H1 (cell line): ENCODE measurements around the gene SECISBP2L. TPM values are rescaled to one million over a fixed set of nuclear protein-coding genes. Genes with fewer than 3 reads are reported as not detected.

Experiments used
- CTCF ChIA-PET: fragments of 300-600 bp; sonication (Branson Sonifier 250); formaldehyde crosslinking; loops from one replicate; lab custom pipeline; 2021; ENCODE audit not compliant: partially characterized antibody; lab: Charles Lee
- POLR2A ChIA-PET: fragments of 300-600 bp; sonication (Branson Sonifier 250); formaldehyde crosslinking; loops from one replicate; lab custom pipeline; 2021; ENCODE audit warnings: inconsistent platforms; ENCODE audit not compliant: partially characterized antibody; lab: Charles Lee
- DNase-seq, 2 experiments: peaks; one replicate each; pipeline versions ENCODE4 v3.0.0 to v3.0.0-alpha.2; 2010 to 2022; ENCODE audit warnings: low spot score in 2 of 2, low read depth in 1 of 2, mixed read lengths in 1 of 2
- FAIRE-seq: peaks from 2 replicates; lab custom pipeline; 2011; peaks lifted over from hg19 to GRCh38; lab: Jason Lieb, UNC
- H2AFZ ChIP-seq: 2 replicates; pipeline ENCODE4 v1.8.1; 2012; ENCODE audit warnings: low read length, inconsistent platforms
- H2AK5ac ChIP-seq: 2 replicates; pipeline ENCODE4 v1.6.1; 2013; ENCODE audit warnings: low read depth, low read length
- H2BK120ac ChIP-seq: replicated peaks from 2 replicates; pipeline ENCODE3; 2013; ENCODE audit warnings: low read depth, low read length, inconsistent platforms
- H2BK12ac ChIP-seq: 2 replicates; pipeline ENCODE4 v1.6.1; 2013; ENCODE audit warnings: low read depth, low read length
- H2BK15ac ChIP-seq: 2 replicates; pipeline ENCODE4 v1.6.1; 2013; ENCODE audit warnings: low read length
- H2BK20ac ChIP-seq: 2 replicates; pipeline ENCODE4 v1.6.1; 2013; ENCODE audit warnings: low read length
- H2BK5ac ChIP-seq: 2 replicates; pipeline ENCODE4 v1.6.1; 2013; ENCODE audit warnings: low read depth, low read length
- H3K14ac ChIP-seq: 2 replicates; pipeline ENCODE4 v1.6.1; 2013; ENCODE audit warnings: inconsistent platforms; ENCODE audit not compliant: insufficient read length
- H3K18ac ChIP-seq: 2 replicates; pipeline ENCODE4 v1.6.1; 2013; ENCODE audit warnings: low read length; ENCODE audit errors: extremely low read depth
- H3K23ac ChIP-seq: 2 replicates; pipeline ENCODE4 v1.6.1; 2013; ENCODE audit warnings: inconsistent platforms; ENCODE audit not compliant: insufficient read length
- H3K23me2 ChIP-seq: 2 replicates; pipeline ENCODE4 v1.6.1; 2013; ENCODE audit warnings: low read depth, low read length
- H3K27ac ChIP-seq: 2 replicates; pipeline ENCODE4 v1.6.1; 2011; ENCODE audit warnings: low read depth, low read length, inconsistent platforms
- H3K27me3 ChIP-seq, 4 experiments: replicated peaks in 1 of 4; 1 replicate in 1 of 4; 2 replicates in 3 of 4; pipeline versions ENCODE4 v1.6.1 to v1.8.1; 2011 to 2013; ENCODE audit warnings: low read length in 3 of 4, mild to moderate bottlenecking in 3 of 4, inconsistent platforms in 2 of 4, mixed read lengths in 2 of 4, moderate library complexity in 1 of 4; ENCODE audit not compliant: control insufficient read depth in 3 of 4, insufficient read depth in 3 of 4; ENCODE audit errors: extremely low read depth in 1 of 4
- H3K36me3 ChIP-seq, 4 experiments: 2 replicates each; pipeline versions ENCODE4 v1.6.1 to v1.8.1; 2011 to 2013; ENCODE audit warnings: mild to moderate bottlenecking in 4 of 4, low read length in 3 of 4, moderate library complexity in 2 of 4, control low read depth in 1 of 4, inconsistent platforms in 1 of 4; ENCODE audit not compliant: insufficient read depth in 4 of 4, control insufficient read depth in 2 of 4
- H3K4ac ChIP-seq: replicated peaks from 2 replicates; pipeline ENCODE3; 2013; ENCODE audit warnings: low read length, low read depth, mixed read lengths, inconsistent platforms; ENCODE audit not compliant: insufficient read length
- H3K4me1 ChIP-seq, 4 experiments: replicated peaks in 1 of 4; 1 replicate in 1 of 4; 2 replicates in 3 of 4; pipeline versions ENCODE4 v1.6.1 to v1.8.1; 2011 to 2013; ENCODE audit warnings: low read length in 3 of 4, inconsistent platforms in 2 of 4, mixed read lengths in 1 of 4; ENCODE audit not compliant: insufficient read depth in 4 of 4, control insufficient read depth in 3 of 4
- H3K4me2 ChIP-seq, 2 experiments: 2 replicates each; pipeline versions ENCODE4 v1.6.1 to v1.8.1; 2011 to 2013; ENCODE audit warnings: low read depth in 2 of 2, low read length in 2 of 2, control low read depth in 1 of 2, inconsistent platforms in 1 of 2, mild to moderate bottlenecking in 1 of 2; ENCODE audit not compliant: insufficient read depth in 1 of 2
- H3K4me3 ChIP-seq, 4 experiments: fragments of 200-600, 300-600 bp in 1 of 4; sonication (generic), shearing (Covaris generic), sonication (Bioruptor Twin) in 1 of 4; 2 replicates each; pipeline versions ENCODE4 v1.5.1 to v1.8.1; 2011 to 2016; ENCODE audit warnings: low read length in 4 of 4, low read depth in 3 of 4, control low read depth in 2 of 4, inconsistent platforms in 2 of 4, mild to moderate bottlenecking in 2 of 4, mixed read lengths in 1 of 4, moderate library complexity in 1 of 4; ENCODE audit not compliant: insufficient read depth in 2 of 4; ENCODE audit errors: extremely low read depth in 1 of 4
- H3K56ac ChIP-seq: replicated peaks from 2 replicates; pipeline ENCODE3; 2013; ENCODE audit warnings: low read depth, mild to moderate bottlenecking, mixed read lengths, low read length, inconsistent platforms; ENCODE audit not compliant: insufficient read length
- H3K79me1 ChIP-seq: 2 replicates; pipeline ENCODE4 v1.6.1; 2013; ENCODE audit warnings: low read depth, low read length, control low read depth
- H3K79me2 ChIP-seq, 2 experiments: 2 replicates each; pipeline versions ENCODE4 v1.6.1 to v1.8.1; 2012 to 2013; ENCODE audit warnings: low read length in 2 of 2, mild to moderate bottlenecking in 2 of 2, inconsistent platforms in 1 of 2; ENCODE audit not compliant: insufficient read depth in 2 of 2, control insufficient read depth in 1 of 2
- H3K9ac ChIP-seq, 4 experiments: replicated peaks in 1 of 4; 1 replicate in 1 of 4; 2 replicates in 3 of 4; pipeline versions ENCODE4 v1.6.1 to v1.8.1; 2011 to 2013; ENCODE audit warnings: low read depth in 3 of 4, low read length in 3 of 4, control low read depth in 2 of 4, mild to moderate bottlenecking in 2 of 4, moderate library complexity in 2 of 4, inconsistent platforms in 1 of 4; ENCODE audit errors: extremely low read depth in 1 of 4
- H3K9me3 ChIP-seq, 2 experiments: 2 replicates each; pipeline versions ENCODE4 v1.6.1 to v1.8.1; 2012 to 2013; ENCODE audit warnings: mild to moderate bottlenecking in 2 of 2, moderate library complexity in 2 of 2, control low read depth in 1 of 2, inconsistent platforms in 1 of 2, low read depth in 1 of 2, low read length in 1 of 2, mixed read lengths in 1 of 2; ENCODE audit not compliant: insufficient read depth in 2 of 2
- H4K20me1 ChIP-seq, 2 experiments: replicated peaks in 1 of 2; 2 replicates each; pipeline versions ENCODE3 to v1.8.1; 2011 to 2013; ENCODE audit warnings: inconsistent platforms in 2 of 2, low read length in 2 of 2, mild to moderate bottlenecking in 1 of 2; ENCODE audit not compliant: insufficient read depth in 2 of 2, control insufficient read depth in 1 of 2
- H4K5ac ChIP-seq: 2 replicates; pipeline ENCODE4 v1.6.1; 2013; ENCODE audit warnings: low read length, low read depth, mixed read lengths, inconsistent platforms; ENCODE audit not compliant: insufficient read length
- H4K8ac ChIP-seq: 2 replicates; pipeline ENCODE4 v1.8.0; 2013; ENCODE audit warnings: mild to moderate bottlenecking, moderate library complexity, low read length, inconsistent platforms; ENCODE audit not compliant: insufficient read depth; ENCODE audit errors: extremely low read depth
- H4K91ac ChIP-seq: replicated peaks from 2 replicates; pipeline ENCODE3; 2013; ENCODE audit warnings: low read length, mixed read lengths, inconsistent platforms; ENCODE audit not compliant: insufficient read length
- GTF2F1 ChIP-seq: IDR thresholded peaks from 2 replicates; pipeline ENCODE4 v1.6.1; 2012; ENCODE audit warnings: low read depth, low read length, improper control_type of control experiment, borderline replicate concordance
- SRF ChIP-seq: IDR thresholded peaks from 2 replicates; pipeline ENCODE4 v1.6.1; 2011; ENCODE audit warnings: mild to moderate bottlenecking, low read depth, low read length, moderate library complexity
- TEAD4 ChIP-seq: IDR thresholded peaks from 2 replicates; pipeline ENCODE4 v1.6.1; 2012; ENCODE audit warnings: low read depth, low read length, inconsistent platforms, mixed read lengths
- WGBS, 2 experiments: shearing (Covaris generic) in 1 of 2; methylation state at CpG; one replicate each; pipeline versions ENCODE4 v1.1.6 to v1.1.7; 2013 to 2015; ENCODE audit warnings: low lambda C conversion rate in 2 of 2, mixed read lengths in 2 of 2, inconsistent platforms in 1 of 2, low coverage in 1 of 2, missing lambda C conversion rate in 1 of 2; ENCODE audit not compliant: insufficient replicate concordance in 2 of 2, insufficient coverage in 1 of 2, insufficient read length in 1 of 2; ENCODE audit errors: extremely low coverage in 1 of 2, missing lambda C conversion rate in 1 of 2; 5-methylcytosine and 5-hydroxymethylcytosine counted together
- long read RNA-seq, 2 experiments: library from RNA in 1 of 2; library from capped mRNA in 1 of 2; stranded (forward); transcript quantifications; one replicate each; pipeline ENCODE4 v2.0.0, GENCODE V29; 2021; ENCODE audit warnings: inconsistent platforms in 1 of 2
- polyA minus RNA-seq, 3 experiments: library from RNA; depleted of rRNA, polyadenylated mRNA; stranded (reverse); fragments of >200 nt; gene quantifications; 1 replicate in 2 of 3; 2 replicates in 1 of 3; pipeline ENCODE4 v1.2.3, GENCODE V29; 2011
- polyA plus RNA-seq, 7 experiments: library from polyadenylated mRNA; depleted of rRNA in 3 of 7; stranded (reverse) in 5 of 7; unstranded in 2 of 7; fragments of >200 nt in 5 of 7; fragments of 200-250 nt in 2 of 7; gene quantifications; 1 replicate in 5 of 7; 2 replicates in 1 of 7; 4 replicates in 1 of 7; pipeline versions ENCODE4 v1.2.1 to v1.2.3, GENCODE V29; 2011 to 2013; ENCODE audit warnings: missing spikeins in 2 of 7, mixed read lengths in 2 of 7
- total RNA-seq: library from RNA; stranded (reverse); fragmentation: NEBNext Ultra II Directional; extraction: Animal tissue kit (Norgen Biotek cat#: 25700); gene quantifications from 2 replicates; pipeline ENCODE4 v1.2.1, GENCODE V29; 2021

Gene SECISBP2L, protein sequence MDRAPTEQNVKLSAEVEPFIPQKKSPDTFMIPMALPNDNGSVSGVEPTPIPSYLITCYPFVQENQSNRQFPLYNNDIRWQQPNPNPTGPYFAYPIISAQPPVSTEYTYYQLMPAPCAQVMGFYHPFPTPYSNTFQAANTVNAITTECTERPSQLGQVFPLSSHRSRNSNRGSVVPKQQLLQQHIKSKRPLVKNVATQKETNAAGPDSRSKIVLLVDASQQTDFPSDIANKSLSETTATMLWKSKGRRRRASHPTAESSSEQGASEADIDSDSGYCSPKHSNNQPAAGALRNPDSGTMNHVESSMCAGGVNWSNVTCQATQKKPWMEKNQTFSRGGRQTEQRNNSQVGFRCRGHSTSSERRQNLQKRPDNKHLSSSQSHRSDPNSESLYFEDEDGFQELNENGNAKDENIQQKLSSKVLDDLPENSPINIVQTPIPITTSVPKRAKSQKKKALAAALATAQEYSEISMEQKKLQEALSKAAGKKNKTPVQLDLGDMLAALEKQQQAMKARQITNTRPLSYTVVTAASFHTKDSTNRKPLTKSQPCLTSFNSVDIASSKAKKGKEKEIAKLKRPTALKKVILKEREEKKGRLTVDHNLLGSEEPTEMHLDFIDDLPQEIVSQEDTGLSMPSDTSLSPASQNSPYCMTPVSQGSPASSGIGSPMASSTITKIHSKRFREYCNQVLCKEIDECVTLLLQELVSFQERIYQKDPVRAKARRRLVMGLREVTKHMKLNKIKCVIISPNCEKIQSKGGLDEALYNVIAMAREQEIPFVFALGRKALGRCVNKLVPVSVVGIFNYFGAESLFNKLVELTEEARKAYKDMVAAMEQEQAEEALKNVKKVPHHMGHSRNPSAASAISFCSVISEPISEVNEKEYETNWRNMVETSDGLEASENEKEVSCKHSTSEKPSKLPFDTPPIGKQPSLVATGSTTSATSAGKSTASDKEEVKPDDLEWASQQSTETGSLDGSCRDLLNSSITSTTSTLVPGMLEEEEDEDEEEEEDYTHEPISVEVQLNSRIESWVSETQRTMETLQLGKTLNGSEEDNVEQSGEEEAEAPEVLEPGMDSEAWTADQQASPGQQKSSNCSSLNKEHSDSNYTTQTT
- total RNA-seq (22.8 and 25.7 TPM in 2 replicates), polyA plus RNA-seq (2011; rRNA removed) (7.6 and 9.5 TPM in 2 replicates), polyA minus RNA-seq (2011; rRNA and poly(A)+ RNA removed) (39.8 and 64.3 TPM in 2 replicates)
- polyA plus RNA-seq (2011; cell fraction: cytosol; rRNA removed): 6.1 TPM
- 16.7 TPM for polyA plus RNA-seq (2011; cell fraction: nucleus; rRNA removed)
- 5.4 to 10.6 TPM (median 6.8 TPM) in 4 replicates for polyA plus RNA-seq (2012, experiment 1 of 2)
- 0.49 TPM for polyA plus RNA-seq (2012, experiment 2 of 2)
- polyA plus RNA-seq (2013, experiment 1 of 2): 9.9 TPM
- 10.1 TPM for polyA plus RNA-seq (2013, experiment 2 of 2)
- 20.4 TPM for polyA minus RNA-seq (2011; cell fraction: cytosol; rRNA and poly(A)+ RNA removed)
- polyA minus RNA-seq (2011; cell fraction: nucleus; rRNA and poly(A)+ RNA removed): 62.1 TPM
- long read RNA-seq, experiment 1, partial matches to known transcripts: 1 of 11 reads
- long read RNA-seq, experiment 1, other reads (novel, unspliced or antisense): 10 of 11 reads
- long read RNA-seq, experiment 2, partial matches to known transcripts: 2 of 3 reads
- long read RNA-seq, experiment 2, other reads (novel, unspliced or antisense): 1 of 3 reads

DNA sequence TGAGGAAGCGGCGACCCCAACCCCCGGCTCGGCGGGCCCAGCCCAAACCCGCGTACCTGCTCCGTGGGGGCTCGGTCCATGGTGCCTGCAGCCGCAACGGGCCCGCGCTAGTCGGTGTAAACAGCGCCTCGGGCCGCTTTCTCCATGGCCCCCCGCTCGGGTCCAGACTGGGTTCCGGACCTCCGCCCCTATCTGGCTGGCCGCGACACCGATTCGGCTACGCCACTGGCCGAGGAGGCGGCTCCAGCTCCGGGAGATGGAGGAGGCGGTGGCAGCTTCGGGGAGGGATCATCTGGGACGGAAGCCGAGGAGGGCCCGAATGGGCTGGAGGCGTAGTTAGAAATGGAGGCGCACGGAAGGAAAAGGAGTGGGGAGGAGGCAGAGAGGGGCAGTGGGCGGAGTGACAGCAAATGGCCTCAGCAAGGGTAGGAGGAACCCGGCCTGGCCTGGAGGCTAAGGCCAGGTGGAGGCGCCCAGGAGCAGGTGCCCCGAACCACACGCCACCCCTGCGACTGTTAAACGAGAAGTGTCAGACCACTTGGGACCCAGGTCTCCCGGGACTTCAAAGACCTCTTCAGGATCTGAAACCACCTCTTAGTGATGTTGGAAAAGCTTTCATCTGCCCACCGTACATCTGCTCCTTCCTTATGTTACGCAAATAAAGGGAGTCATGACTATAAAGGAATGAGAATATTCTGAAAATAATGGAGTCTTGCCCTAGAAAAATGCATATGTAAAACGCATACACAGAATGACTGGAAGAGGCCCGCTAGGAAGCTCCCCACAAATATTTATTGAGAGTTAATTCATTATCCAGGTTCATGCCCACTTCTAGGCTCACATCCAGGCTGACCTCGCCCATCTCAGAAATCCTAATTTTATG lies at the start of gene SECISBP2L:
Gene SECISBP2L (minus strand): TSS at position 227 of the 883 bp plus-strand sequence. CDS start 147 bp downstream, at position 80.
- Histone ChIP-seq H3K27me3 (no peaks in the 10 kb centered on the region), H3K56ac (no peak within 1 kb of the TSS), H3K27ac (peak within 1 kb of the TSS; percentile 47), H2BK5ac (peak within 1 kb of the TSS; percentile 55; the same call in 1 of the 2 replicates), H2BK12ac (no peak within 1 kb of the TSS), H2AK5ac (no peak within 1 kb of the TSS), H3K14ac (peak within 1 kb of the TSS; percentile 96), H2BK20ac (no peak within 1 kb of the TSS), H3K9ac (peak within 1 kb of the TSS; percentile 67 to 94 (median 79)), H3K9me3 (peaks cover 0 to 3% of the 10 kb centered on the region in 2 experiments; a peak in 1 of 4 replicates), H2BK15ac (no peak within 1 kb of the TSS), H3K23ac (no peak within 1 kb of the TSS), H3K79me2 (peaks cover 0 to 43% of the 10 kb centered on the region in 2 experiments), H3K79me1 (no peaks in the 10 kb centered on the region; the same call in 1 of the 2 replicates), H3K36me3 (no peaks in the 10 kb centered on the region), H3K4me2 (peak within 1 kb of the TSS; percentile 65 to 68), H3K18ac (0 out of 2 replicates have a peak within 1 kb of the TSS, but pooled peaks have one; percentile 9), H4K20me1 (no peaks in the 10 kb centered on the region), H3K23me2 (peaks cover 2% of the 10 kb centered on the region), H4K91ac (no peak within 1 kb of the TSS), H2BK120ac (no peak within 1 kb of the TSS), H3K4ac (no peak within 1 kb of the TSS), H4K8ac (peak within 1 kb of the TSS; percentile 90; the same call in 1 of the 2 replicates), H2AFZ (peak within 1 kb of the TSS; percentile 83; the same call in 1 of the 2 replicates), H3K4me3 (peak within 1 kb of the TSS; percentile 85 to 97 (median 92)), H4K5ac (peak within 1 kb of the TSS; percentile 37), H3K4me1 (no peaks in the 10 kb centered on the region)
- peak; percentile 92 to 94 for DNase-seq
- CTCF ChIA-PET: interaction anchor here (0.7 to 4.9 kb wide), 13 partner anchors 9 to 828 kb away, joined by 3 to 25 read pairs (median 3); partner anchors contain the start of gene SHC4
- 7% methylated on average over 50 of the region's 50 CpGs; no CpG with 5 or more reads in 1 of the 2 experiments for WGBS, 2 experiments
- POLR2A ChIA-PET: interaction anchor here (0.6 to 1.8 kb wide), 11 partner anchors 13 to 577 kb away, joined by 3 to 6 read pairs (median 3); partner anchors contain the start of genes COPS2 and GALK2
- FAIRE-seq: peak; percentile 39
- TF ChIP-seq GTF2F1: no peak
- TF ChIP-seq TEAD4: no peak
- no peak for TF ChIP-seq SRF
